ENCODE results near the gene TCIRG1. TPM values are rescaled to one million over a fixed set of nuclear protein-coding genes. Genes with fewer than 3 reads are reported as not detected.

Gene TCIRG1
- total and polyA plus RNA-seq, 2 experiments from 2014 or later, result 77.4 to 125 TPM

- Histone ChIP-seq H4K20me1 (ENCODE audit: insufficient read depth, poor library complexity, severe bottlenecking) (peaks cover 4% of the 10 kb centered on the region), H3K36me3 (replicated peaks; ENCODE audit: insufficient read depth, low read depth) (peaks cover 7% of the 10 kb centered on the region), H3K79me2 (no peaks in the 10 kb centered on the region), H3K4me3 (no peak overlapping the region), H3K27me3 (no peaks in the 10 kb centered on the region), H3K4me1 (ENCODE audit: insufficient read depth) (no peaks in the 10 kb centered on the region), H2AFZ (no peak overlapping the region), H3K27ac (no peak overlapping the region), H3K9me2 (replicated peaks; ENCODE audit: insufficient read depth) (no peaks in the 10 kb centered on the region), H3K9me3 (ENCODE audit: low read depth) (no peaks in the 10 kb centered on the region), H3K4me2 (no peak overlapping the region)
- TF ChIP-seq EZH2 (IDR thresholded peaks at IDR 0.05; ENCODE audit: borderline replicate concordance) (no peak), CTCF (IDR thresholded peaks at IDR 0.05; ENCODE audit: poor library complexity) (no peak), EZH2phosphoT487 (IDR thresholded peaks at IDR 0.05; ENCODE audit: low read depth, severe bottlenecking, unreplicated experiment) (no peak)
- 89% methylated on average over 3 of the region's 3 CpGs for WGBS (ENCODE audit: low lambda C conversion rate, missing lambda C conversion rate)
- DNase-seq (ENCODE audit: low spot score), result no peak
Measured at GRCh38 chr11:68066742-68067141, 27.9 kb downstream of the TCIRG1 start.

GRCh38 chr11:68067991-68068390 is 29.2 kb downstream of the TCIRG1 start:
- H3K4me3 ChIP-seq, result no peak overlapping the region
- peaks cover 5% of the 10 kb centered on the region for H3K79me2 ChIP-seq
- WGBS (ENCODE audit: low lambda C conversion rate, missing lambda C conversion rate), result 100% methylated on average over 5 of the region's 5 CpGs
- no peak overlapping the region for H2AFZ ChIP-seq
- no peak overlapping the region for H3K27ac ChIP-seq
- H4K20me1 ChIP-seq (ENCODE audit: insufficient read depth, poor library complexity, severe bottlenecking), result peaks cover 4% of the 10 kb centered on the region
- no peaks in the 10 kb centered on the region for H3K4me1 ChIP-seq (ENCODE audit: insufficient read depth)
- H3K9me3 ChIP-seq (ENCODE audit: low read depth), result no peaks in the 10 kb centered on the region
- no peak for DNase-seq (ENCODE audit: low spot score)
- no peaks in the 10 kb centered on the region for H3K9me2 ChIP-seq (replicated peaks; ENCODE audit: insufficient read depth)
- peaks cover 7% of the 10 kb centered on the region for H3K36me3 ChIP-seq (replicated peaks; ENCODE audit: insufficient read depth, low read depth)
- H3K27me3 ChIP-seq, result no peaks in the 10 kb centered on the region
- TF ChIP-seq EZH2 (IDR thresholded peaks at IDR 0.05; ENCODE audit: borderline replicate concordance) (no peak), EZH2phosphoT487 (IDR thresholded peaks at IDR 0.05; ENCODE audit: low read depth, severe bottlenecking, unreplicated experiment) (no peak), CTCF (IDR thresholded peaks at IDR 0.05; ENCODE audit: poor library complexity) (no peak)
- H3K4me2 ChIP-seq, result no peak overlapping the region

- TF ChIP-seq EZH2phosphoT487 (IDR thresholded peaks at IDR 0.05; ENCODE audit: low read depth, severe bottlenecking, unreplicated experiment) (no peak), CTCF (IDR thresholded peaks at IDR 0.05; ENCODE audit: poor library complexity) (no peak), EZH2 (IDR thresholded peaks at IDR 0.05; ENCODE audit: borderline replicate concordance) (no peak)
- no peaks in the 10 kb centered on the region for H3K4me1 ChIP-seq (ENCODE audit: insufficient read depth)
- H4K20me1 ChIP-seq (ENCODE audit: insufficient read depth, poor library complexity, severe bottlenecking), result peaks cover 19% of the 10 kb centered on the region
- H3K4me3 ChIP-seq, result no peak overlapping the region
- H3K9me3 ChIP-seq (ENCODE audit: low read depth), result no peaks in the 10 kb centered on the region
- peaks cover 7% of the 10 kb centered on the region for H3K36me3 ChIP-seq (replicated peaks; ENCODE audit: insufficient read depth, low read depth)
- no peak overlapping the region for H2AFZ ChIP-seq
- H3K27me3 ChIP-seq, result no peaks in the 10 kb centered on the region
- no peak for DNase-seq (ENCODE audit: low spot score)
- H3K9me2 ChIP-seq (replicated peaks; ENCODE audit: insufficient read depth), result no peaks in the 10 kb centered on the region
- H3K4me2 ChIP-seq, result no peak overlapping the region
- 98% methylated on average over 3 of the region's 3 CpGs for WGBS (ENCODE audit: low lambda C conversion rate, missing lambda C conversion rate)
- no peak overlapping the region for H3K27ac ChIP-seq
- peaks cover 38% of the 10 kb centered on the region for H3K79me2 ChIP-seq
Measured at GRCh38 chr11:68071281-68072048, 32.6 kb downstream of the TCIRG1 start.

Measured in hepatocyte (in vitro differentiated cells).